DOHH2 (cell line): Measurements from ENCODE around the gene SMR3B.

ENCODE experiments used
- H3F3A ChIP-seq: fragments of 200-600 bp; sonication (generic), shearing (Covaris generic); 2 replicates; pipeline ENCODE4 v1.6.0; 2016; ENCODE audit warnings: antibody characterized with exemption, mild to moderate bottlenecking; ENCODE audit not compliant: control insufficient read depth, insufficient read depth
- H3K27ac ChIP-seq: fragments of 200-600 bp; sonication (generic); 2 replicates; pipeline ENCODE4 v1.5.1; 2014; ENCODE audit warnings: low read depth, mild to moderate bottlenecking, low read length, moderate library complexity
- H3K27me3 ChIP-seq: fragments of 200-600 bp; sonication (generic); 2 replicates; pipeline ENCODE4 v1.6.1; 2014; ENCODE audit warnings: mild to moderate bottlenecking, low read length, mixed read lengths; ENCODE audit not compliant: control insufficient read depth
- H3K36me3 ChIP-seq: fragments of 200-600 bp; sonication (generic); 2 replicates; pipeline ENCODE4 v1.6.1; 2014; ENCODE audit warnings: mild to moderate bottlenecking, low read length, moderate library complexity, mixed read lengths; ENCODE audit not compliant: control insufficient read depth
- H3K4me1 ChIP-seq: fragments of 200-600 bp; sonication (generic); 2 replicates; pipeline ENCODE4 v1.6.1; 2014; ENCODE audit warnings: mild to moderate bottlenecking, low read length, mixed read lengths; ENCODE audit not compliant: control insufficient read depth
- H3K4me2 ChIP-seq: fragments of 200-600 bp; sonication (generic); 2 replicates; pipeline ENCODE4 v1.6.0; 2014; ENCODE audit warnings: mild to moderate bottlenecking, low read length, moderate library complexity
- H3K4me3 ChIP-seq: fragments of 200-600 bp; sonication (generic); 2 replicates; pipeline ENCODE4 v1.5.1; 2014; ENCODE audit warnings: mild to moderate bottlenecking, low read length, mixed read lengths
- H3K79me2 ChIP-seq: fragments of 200-600 bp; sonication (generic); 2 replicates; pipeline ENCODE4 v1.6.1; 2014; ENCODE audit warnings: mild to moderate bottlenecking, low read length, mixed read lengths; ENCODE audit not compliant: control insufficient read depth
- H3K9me2 ChIP-seq: fragments of 200-600 bp; sonication (generic); replicated peaks from 2 replicates; pipeline ENCODE4 v1.6.1; 2014; ENCODE audit warnings: mild to moderate bottlenecking, low read length, mixed read lengths; ENCODE audit not compliant: control insufficient read depth
- H3K9me3 ChIP-seq: fragments of 200-600 bp; sonication (generic); 2 replicates; pipeline ENCODE4 v1.6.1; 2014; ENCODE audit warnings: antibody characterized with exemption, low read length, mixed read lengths; ENCODE audit not compliant: control insufficient read depth, insufficient read depth
- H4K20me1 ChIP-seq: fragments of 200-600 bp; sonication (generic); 2 replicates; pipeline ENCODE4 v1.6.0; 2014; ENCODE audit warnings: low read depth, mild to moderate bottlenecking, antibody characterized with exemption, low read length, moderate library complexity; ENCODE audit not compliant: control insufficient read depth, insufficient read depth
- EZH2phosphoT487 ChIP-seq: fragments of 200-600 bp; sonication (generic); IDR thresholded peaks from 2 replicates; pipeline ENCODE4 v1.6.1; 2017; ENCODE audit warnings: borderline replicate concordance, mild to moderate bottlenecking, antibody characterized with exemption, low read length, moderate library complexity, mixed read lengths
- TF ChIP-seq, protein P1 (sequence below): fragments of 200-600 bp; sonication (generic); IDR thresholded peaks from one replicate; pipeline ENCODE4 v1.5.1; 2014; ENCODE audit warnings: antibody characterized with exemption, mild to moderate bottlenecking, low read depth, low read length; ENCODE audit not compliant: poor library complexity, severe bottlenecking

Gene SMR3B

DNA sequence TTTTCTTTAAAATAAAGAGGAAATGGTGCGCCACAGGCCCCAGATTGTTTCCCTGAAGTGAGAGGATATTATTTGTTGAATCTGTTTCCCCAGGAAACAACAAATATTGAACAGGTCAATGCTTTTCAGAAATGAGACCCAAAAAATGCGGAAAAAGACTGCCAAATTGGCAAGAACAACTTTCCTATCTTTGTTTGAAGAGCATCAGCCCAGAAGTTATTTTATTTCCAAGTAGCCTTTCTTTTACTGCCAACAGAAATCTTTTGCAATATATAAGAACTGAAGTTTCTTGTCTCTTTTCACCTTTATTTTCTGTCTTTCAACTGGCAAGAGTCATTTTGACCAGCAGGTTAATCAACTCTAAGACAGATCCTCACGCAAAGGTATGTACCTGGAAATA, 22.5 kb upstream of the SMR3B start, which contains the start of gene SMR3A:
SMR3A (plus strand) TSS at position 301 of the 400 bp plus-strand sequence. CDS start 1,356 bp downstream, outside the sequence.
- TF ChIP-seq EZH2phosphoT487: no peak
- TF ChIP-seq, protein P1, sequence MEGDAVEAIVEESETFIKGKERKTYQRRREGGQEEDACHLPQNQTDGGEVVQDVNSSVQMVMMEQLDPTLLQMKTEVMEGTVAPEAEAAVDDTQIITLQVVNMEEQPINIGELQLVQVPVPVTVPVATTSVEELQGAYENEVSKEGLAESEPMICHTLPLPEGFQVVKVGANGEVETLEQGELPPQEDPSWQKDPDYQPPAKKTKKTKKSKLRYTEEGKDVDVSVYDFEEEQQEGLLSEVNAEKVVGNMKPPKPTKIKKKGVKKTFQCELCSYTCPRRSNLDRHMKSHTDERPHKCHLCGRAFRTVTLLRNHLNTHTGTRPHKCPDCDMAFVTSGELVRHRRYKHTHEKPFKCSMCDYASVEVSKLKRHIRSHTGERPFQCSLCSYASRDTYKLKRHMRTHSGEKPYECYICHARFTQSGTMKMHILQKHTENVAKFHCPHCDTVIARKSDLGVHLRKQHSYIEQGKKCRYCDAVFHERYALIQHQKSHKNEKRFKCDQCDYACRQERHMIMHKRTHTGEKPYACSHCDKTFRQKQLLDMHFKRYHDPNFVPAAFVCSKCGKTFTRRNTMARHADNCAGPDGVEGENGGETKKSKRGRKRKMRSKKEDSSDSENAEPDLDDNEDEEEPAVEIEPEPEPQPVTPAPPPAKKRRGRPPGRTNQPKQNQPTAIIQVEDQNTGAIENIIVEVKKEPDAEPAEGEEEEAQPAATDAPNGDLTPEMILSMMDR: no peak
- no peak within 1 kb of the TSS for H3K4me3 ChIP-seq

GRCh38 chr4:70364002-70364401, 18.9 kb upstream of the SMR3B start:
- Histone ChIP-seq H3K4me3 (no peak overlapping the region; the same call in 1 of the 2 replicates), H3K27me3 (no peaks in the 10 kb centered on the region), H4K20me1 (no peaks in the 10 kb centered on the region), H3K36me3 (no peaks in the 10 kb centered on the region), H3K4me2 (peak overlapping the region; percentile 15), H3F3A (no peaks in the 10 kb centered on the region), H3K9me3 (no peaks in the 10 kb centered on the region), H3K4me1 (peaks cover 27% of the 10 kb centered on the region), H3K79me2 (no peaks in the 10 kb centered on the region), H3K9me2 (no peaks in the 10 kb centered on the region), H3K27ac (no peak overlapping the region)
- TF ChIP-seq, protein P1: no peak
- no peak for TF ChIP-seq EZH2phosphoT487

More for the DNA sequence above, 22.5 kb upstream of the SMR3B start, which contains the start of gene SMR3A:
- H3K4me2 ChIP-seq: no peak within 1 kb of the TSS
- H3K36me3 ChIP-seq: no peaks in the 10 kb centered on the region
- no peaks in the 10 kb centered on the region for H3K9me2 ChIP-seq
- H3K79me2 ChIP-seq: no peaks in the 10 kb centered on the region
- no peaks in the 10 kb centered on the region for H4K20me1 ChIP-seq
- no peaks in the 10 kb centered on the region for H3K9me3 ChIP-seq
- no peaks in the 10 kb centered on the region for H3K27me3 ChIP-seq
- peaks cover 39% of the 10 kb centered on the region for H3K4me1 ChIP-seq
- no peaks in the 10 kb centered on the region for H3F3A ChIP-seq
- no peak within 1 kb of the TSS for H3K27ac ChIP-seq

DNA sequence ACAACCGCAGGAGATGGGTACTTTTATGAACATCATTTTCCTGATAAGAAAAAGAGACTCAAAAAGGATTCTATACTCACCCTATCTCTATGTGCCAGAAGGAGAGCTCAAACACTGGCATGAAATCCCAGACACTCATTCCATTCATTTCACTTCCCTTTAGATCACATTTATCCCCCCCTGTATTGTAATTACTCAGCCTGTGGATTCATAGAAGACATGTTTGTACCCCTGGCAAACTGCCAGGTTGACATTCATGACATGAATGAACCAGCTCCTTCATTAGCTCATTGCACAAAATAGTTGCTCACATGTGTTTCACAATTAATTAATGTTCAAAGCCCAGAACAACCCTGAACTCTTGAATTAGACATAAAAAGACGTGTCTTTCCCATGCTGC, 17.5 kb upstream of the SMR3B start:
- H3K36me3 ChIP-seq: no peaks in the 10 kb centered on the region
- no peaks in the 10 kb centered on the region for H4K20me1 ChIP-seq
- no peaks in the 10 kb centered on the region for H3K9me2 ChIP-seq
- no peak for TF ChIP-seq EZH2phosphoT487
- TF ChIP-seq, protein P1: no peak
- no peaks in the 10 kb centered on the region for H3K9me3 ChIP-seq
- no peaks in the 10 kb centered on the region for H3F3A ChIP-seq
- H3K27ac ChIP-seq: no peak overlapping the region
- no peak overlapping the region for H3K4me3 ChIP-seq
- H3K4me1 ChIP-seq: peaks cover 27% of the 10 kb centered on the region
- H3K79me2 ChIP-seq: no peaks in the 10 kb centered on the region
- H3K27me3 ChIP-seq: no peaks in the 10 kb centered on the region
- no peak overlapping the region for H3K4me2 ChIP-seq

DNA sequence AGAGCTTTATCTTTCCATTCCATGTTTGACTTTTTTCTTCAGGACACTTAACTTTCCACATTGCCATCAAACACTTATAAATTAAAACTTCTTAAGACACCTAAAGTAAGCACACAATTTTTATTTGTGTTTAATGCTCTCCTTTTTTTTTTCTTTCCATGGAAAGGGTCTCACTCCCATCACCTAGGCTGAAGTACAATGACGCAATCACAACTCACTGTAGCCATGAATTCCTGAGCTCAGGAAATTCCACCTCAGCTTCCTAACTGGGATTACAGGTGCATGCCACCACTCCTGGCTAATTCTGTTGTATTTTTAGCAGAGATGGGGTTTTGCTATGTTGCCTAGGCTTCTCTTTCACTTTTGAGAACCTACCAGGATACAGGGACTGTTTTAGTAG, 15.1 kb upstream of the SMR3B start:
- no peaks in the 10 kb centered on the region for H3K9me2 ChIP-seq
- H3K27me3 ChIP-seq: no peaks in the 10 kb centered on the region
- H3K4me2 ChIP-seq: no peak overlapping the region
- H3K27ac ChIP-seq: no peak overlapping the region
- TF ChIP-seq EZH2phosphoT487: no peak
- TF ChIP-seq, protein P1: no peak
- H3K4me1 ChIP-seq: peaks cover 27% of the 10 kb centered on the region
- H3F3A ChIP-seq: no peaks in the 10 kb centered on the region
- no peak overlapping the region for H3K4me3 ChIP-seq
- H4K20me1 ChIP-seq: no peaks in the 10 kb centered on the region
- H3K9me3 ChIP-seq: no peaks in the 10 kb centered on the region
- H3K79me2 ChIP-seq: no peaks in the 10 kb centered on the region
- H3K36me3 ChIP-seq: no peaks in the 10 kb centered on the region
